GM21528 (cell line): ENCODE measurements around the gene CSK.
A peak's percentile ranks its signal among the peaks of the same experiment; 100 is the strongest.

Source experiments
- ATAC-seq: cut with Tn5 transposase; IDR thresholded peaks from one replicate; pipeline ENCODE4 v1.9.1; 2021; ENCODE audit warnings: mild to moderate bottlenecking, moderate library complexity; ENCODE audit not compliant: unreplicated experiment, low FRiP score

The CSK gene

DNA sequence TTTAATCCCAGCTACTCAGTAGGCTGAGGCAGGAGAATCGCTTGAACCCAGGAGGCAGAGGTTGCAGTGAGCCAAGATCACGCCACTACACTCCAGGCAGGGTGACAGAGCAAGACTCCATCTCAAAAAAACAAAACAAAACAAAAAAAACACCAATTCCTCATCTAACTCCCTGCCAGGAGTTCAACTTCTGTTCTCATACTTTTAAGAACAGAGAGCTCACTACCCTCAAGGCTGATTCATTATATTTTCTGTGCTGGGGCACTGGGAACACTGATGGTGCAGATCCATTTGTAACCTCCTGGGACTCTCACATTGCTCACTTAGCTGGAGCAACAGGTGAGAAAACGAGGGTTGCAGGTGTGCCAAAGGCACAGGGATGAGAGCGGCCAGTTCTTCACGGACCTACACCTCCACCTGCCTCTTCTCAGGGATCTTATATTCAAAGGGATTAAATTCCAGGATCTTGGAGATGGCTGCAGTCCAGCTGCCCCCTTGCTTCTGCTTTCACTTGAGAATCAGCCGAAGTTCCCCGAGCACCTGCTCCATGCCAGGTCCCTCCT lies 12.3 kb upstream of the CSK start:
- no peak for ATAC-seq

DNA sequence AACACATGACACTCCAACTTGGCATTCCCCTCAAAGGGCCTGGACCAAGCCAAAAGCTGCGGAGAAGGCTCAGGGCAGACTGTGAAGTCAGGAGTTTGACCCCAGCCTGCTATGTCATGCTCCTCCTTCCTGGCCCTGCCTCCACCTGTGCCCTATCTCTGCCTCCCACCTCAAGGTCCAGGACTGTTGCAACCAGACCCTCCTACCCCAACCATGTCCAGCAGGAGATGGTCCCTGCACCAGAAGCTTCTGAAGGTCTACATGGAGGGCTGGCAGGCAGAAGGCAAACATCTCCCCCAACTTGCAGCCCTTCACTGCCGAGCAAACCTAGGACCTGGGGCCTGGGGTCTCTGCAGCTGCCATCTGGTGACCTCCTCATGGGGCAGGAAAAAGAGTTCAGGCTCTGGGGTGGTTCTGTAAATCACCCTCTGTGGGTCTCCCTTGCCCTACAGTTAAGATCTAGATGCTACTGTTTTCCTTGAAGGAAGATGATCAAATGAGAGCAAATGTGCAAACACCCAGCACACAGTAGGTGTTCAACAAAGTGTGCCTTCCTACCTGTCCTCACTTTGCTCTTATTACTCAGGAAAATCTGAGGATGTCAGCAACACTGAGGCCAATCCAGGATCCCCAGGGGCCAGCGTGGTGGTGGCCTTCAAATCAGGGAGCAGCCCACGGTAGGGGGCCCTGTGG lies 11.5 kb upstream of the CSK start:
- no peak for ATAC-seq

DNA sequence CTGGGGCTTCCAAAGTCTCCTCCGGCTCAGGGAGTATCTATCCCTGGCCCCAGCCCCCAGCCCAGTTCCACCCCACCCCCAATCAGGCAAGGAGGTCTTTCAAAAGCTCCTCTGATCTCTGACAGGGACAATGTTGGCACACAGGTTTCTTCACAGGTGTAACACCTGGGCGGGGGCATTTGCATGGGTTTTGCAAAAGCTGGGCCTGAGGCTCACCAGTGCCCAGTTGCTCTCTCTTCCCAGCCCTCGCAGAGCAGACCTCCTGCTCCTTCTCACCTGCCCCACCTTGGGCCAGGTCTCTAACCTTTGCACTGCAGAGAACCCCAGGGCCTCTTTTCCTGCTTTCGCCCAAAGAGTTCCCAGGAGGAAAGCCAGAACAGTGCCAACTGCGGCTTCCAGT lies 8.6 kb upstream of the CSK start:
- ATAC-seq, result no peak

DNA sequence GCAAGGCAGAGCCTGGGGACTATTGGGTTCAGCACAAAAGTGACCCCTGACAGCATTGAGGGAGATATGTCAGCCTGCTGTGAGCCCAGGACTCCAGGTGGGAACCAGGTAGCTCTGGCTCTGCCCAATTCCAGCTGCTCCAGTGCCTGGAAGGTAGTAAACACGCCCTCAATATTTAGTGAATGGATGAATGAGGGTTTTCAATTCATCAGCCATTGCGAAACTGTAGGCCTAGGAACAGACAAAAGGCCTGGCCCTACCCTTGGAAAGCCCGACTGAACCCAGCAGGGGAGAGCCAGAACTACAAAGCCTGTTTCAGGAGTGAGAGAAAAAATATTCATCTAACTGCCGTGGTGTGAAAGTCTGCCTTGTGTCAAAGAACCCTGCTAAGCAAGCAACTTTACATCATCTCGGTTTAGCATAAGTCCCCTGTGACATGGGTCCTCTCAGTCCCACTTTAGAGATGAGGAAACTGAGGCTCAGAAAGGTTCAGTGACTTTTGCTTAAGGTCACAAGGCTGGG lies 8.1 kb upstream of the CSK start:
- no peak for ATAC-seq

DNA sequence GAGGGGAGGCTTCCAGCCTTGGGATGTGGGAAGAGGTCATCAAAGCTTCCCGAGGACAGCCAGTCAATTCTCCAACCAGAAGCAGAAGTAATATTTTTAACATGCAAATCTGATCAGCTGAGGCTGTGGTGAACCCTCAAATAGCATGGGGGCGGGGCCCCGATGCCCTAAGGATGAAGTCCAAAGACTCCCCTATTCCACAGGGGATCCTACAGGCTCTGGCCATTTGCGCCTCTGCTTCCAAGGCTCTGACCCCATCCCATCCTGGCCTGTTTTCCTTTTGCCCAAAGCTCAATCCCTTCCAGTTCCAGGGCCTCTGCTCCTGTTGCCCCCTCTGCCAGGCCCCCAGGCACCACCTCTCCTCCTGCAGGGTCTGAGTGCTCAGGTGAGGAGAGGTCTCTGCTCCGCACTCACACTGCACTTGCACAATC lies 6.7 kb upstream of the CSK start:
- ATAC-seq, result no peak

DNA sequence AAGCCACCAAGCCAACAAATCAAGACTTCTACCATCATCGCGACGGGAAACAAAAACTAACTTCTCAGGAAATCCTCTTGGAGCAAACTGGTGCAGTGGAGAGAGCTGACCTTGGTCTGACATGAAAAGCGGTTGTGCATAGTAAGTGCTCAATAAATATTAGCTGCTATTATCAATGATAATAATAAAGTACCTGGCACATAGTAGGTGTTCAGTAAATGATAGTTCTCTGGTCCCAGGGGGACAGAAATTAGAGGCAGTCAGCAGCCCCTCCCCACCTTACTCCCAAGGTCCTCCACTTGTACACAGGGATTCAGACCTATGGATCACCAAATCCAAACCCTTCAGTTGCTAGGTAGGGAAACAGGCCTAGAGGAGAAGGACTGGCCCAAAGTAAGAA lies 6.0 kb upstream of the CSK start:
- ATAC-seq, result no peak

DNA sequence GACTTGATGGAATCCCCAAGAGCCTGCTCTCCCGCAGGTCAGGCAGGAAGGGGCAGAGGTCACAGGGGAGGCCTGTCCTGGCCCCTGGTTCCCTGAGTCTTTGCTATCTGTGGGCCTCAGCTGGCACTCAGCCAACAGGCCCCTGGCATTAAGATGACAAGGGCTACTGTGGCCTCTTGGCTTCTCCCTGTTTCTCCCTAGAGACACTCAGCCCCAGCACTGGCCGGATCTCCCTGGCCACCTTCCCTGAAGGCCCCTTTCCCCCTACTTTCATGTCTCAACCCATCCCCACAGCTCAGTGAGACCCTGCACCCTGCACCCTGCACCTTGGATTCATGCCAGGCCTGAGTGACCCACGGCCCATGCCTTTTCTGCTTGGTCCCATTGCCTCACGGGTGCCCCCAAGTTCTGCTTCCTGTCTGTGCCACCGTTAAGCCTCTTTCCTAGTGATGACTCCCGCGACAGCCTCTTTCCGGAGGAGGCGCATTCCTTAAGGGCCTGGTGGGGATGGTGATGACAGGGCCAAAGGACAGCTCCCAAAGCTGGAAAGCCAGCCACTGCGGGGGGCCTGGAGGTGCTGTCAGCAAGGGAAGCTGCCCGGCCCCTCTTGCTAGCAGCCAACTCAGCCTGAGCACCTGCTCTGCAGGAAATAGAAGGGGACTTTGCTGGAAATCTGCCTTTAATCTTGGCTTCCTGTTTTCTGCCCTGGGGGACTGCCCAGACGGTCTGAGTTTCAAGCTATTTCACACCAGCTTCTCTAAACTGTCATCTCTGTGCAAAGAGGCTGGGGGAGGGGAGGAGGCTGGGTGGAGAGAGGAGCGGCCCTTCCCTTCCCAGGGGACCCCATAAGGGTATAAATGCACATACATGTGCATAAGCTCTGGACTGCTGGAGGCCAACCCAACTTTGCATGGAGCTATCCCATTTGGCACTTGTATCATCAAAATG lies 4.8 kb upstream of the CSK start:
- no peak for ATAC-seq

DNA sequence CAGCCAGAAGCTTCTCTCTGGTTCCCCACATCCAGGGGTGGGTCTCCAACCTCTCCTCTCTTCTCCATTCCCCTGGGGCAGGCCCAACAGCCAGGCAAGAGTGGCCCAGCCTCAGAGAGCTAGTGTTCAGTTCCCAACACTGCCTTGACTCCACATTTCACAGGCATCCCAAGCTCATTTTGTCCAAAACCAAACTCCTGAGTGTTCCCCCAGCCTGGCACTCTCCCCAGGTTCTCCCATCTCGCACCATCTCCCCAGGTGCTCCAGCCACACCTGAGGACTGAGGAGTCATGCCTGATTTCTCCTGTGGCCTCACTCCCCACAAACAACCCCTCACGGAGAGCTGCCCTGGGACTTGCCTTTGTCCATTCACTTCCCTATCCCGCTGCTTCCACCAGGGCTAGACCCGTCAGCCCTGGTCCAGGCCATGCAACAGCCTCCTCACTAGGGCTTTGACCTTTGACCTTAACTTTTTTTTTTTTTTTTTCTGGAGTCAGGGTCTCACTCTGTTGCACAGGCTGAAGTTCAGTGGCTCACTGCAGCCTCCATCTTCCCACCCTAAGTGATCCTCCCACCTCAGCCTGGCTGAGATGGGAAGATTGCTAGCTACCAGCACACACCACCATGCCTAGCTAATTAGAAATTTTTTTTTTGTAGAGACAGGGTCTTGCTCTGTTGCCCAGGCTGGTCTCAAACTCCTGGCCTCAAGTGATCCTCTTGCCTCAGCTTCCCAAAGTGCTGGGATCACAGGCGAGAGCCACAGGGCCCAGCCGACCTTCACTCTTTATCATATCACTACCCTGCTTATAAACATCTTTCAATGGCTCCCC lies 3.9 kb upstream of the CSK start:
- no peak for ATAC-seq

DNA sequence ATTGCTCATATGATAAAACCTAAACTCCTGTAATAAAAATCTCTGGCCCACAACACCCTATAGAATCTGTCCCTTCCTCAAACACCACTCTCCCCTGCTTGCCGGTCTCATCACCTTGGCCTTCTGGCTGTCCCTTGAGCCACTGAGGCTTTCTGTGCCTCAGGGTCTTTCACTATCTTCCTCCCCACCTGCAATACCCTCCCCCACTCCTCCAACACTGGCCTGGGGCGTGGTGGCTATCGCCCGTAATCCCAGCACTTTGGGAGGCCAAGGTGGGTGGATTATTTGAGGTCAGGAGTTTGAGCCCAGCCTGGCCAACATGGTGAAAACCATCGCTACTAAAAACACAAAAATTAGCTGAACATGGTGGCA lies 3.3 kb upstream of the CSK start:
- no peak for ATAC-seq

DNA sequence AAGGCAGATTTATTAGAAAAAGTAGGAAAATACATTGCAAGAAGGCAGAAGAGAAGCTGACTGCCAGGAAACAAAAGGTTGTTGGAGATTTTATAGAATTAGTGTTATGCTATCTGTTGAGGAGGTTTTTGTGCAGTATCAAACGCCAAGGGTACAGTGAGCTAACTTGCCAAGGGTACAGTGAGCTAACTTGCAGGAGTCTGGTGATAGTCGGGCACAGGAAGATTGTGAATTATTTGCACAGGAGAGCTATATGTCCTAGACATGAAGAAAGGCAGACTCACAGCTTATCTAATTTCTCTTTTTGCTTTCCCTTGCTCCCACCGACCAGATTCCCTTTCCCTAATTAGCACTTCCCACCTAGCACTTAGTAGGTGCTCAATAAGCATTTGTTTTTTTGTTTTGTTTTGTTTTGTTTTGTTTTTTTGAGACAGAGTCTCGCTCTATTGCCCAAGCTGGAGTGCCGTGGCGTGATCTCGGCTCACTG lies 2.7 kb upstream of the CSK start:
- ATAC-seq, result no peak

DNA sequence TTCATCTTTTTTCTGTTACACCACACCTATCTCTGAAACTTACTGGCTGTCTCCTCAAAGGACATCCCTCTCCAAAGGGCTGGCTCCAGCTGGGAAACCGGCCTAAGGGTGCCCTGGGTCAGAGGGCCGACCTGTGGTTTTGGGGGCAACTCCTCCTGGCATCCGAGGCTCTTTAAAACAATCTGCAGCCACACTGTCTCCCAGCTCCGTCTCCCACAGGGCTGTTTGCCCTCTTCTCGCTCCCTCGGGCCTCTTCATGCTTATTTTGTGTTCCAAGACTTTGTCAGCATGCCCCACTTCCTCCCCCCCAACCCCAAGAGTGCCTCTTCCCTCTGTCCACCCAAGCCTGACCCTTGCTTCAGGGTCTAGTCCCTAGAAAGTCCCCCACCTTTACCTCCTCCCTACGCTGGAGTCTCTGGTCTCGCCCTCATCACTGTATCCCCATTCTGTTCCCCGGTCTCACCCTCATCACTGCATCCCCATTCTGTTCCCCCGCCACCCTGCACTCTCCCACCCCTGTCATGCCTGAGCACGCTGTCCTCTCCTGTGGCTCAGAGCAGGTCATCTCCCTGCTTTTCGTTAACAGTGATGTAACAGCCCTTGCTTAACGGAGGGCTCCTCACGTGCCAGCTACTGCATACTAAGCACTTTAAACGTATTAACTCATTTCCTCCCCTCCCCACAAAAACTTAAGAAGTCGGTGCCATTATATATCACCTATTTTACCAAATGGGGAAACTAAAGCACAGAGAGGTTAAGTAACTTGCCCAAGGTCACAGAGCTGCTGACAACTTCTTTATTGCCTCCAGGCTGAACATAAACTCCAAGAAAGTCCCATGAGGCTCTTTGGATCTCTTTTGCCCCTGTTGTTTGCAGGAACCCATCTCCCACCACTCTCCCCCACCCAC lies 1.1 kb upstream of the CSK start:
- ATAC-seq, result no peak

DNA sequence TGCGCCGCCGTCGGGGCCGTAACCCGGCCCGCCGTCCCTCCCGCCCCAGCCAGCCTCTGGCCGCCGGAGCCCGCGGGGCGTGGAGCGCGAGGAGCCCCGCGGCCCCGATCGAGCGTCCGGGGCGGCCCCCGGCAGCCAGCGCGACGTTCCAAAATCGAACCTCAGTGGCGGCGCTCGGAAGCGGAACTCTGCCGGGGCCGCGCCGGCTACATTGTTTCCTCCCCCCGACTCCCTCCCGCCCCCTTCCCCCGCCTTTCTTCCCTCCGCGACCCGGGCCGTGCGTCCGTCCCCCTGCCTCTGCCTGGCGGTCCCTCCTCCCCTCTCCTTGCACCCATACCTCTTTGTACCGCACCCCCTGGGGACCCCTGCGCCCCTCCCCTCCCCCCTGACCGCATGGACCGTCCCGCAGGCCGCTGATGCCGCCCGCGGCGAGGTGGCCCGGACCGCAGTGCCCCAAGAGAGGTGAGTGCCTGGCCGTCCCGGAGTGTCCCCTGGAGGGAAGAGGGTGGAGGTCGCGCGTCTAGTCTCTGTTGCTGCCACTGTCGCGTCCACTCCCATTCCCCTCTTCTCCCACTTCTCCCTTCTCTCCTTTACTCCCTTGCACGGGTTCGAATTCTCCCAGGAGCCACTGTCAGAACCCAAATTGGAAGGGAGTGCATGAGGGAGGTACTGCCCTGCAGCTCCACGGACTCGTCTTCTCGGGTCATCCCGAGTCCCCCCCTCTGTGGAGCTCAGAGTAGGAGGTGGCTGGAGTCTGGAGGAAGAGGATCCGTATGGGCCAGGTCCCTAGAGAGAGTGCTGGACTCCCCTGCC lies 585 bp downstream of the CSK start:
- ATAC-seq, result peak; percentile 14

DNA sequence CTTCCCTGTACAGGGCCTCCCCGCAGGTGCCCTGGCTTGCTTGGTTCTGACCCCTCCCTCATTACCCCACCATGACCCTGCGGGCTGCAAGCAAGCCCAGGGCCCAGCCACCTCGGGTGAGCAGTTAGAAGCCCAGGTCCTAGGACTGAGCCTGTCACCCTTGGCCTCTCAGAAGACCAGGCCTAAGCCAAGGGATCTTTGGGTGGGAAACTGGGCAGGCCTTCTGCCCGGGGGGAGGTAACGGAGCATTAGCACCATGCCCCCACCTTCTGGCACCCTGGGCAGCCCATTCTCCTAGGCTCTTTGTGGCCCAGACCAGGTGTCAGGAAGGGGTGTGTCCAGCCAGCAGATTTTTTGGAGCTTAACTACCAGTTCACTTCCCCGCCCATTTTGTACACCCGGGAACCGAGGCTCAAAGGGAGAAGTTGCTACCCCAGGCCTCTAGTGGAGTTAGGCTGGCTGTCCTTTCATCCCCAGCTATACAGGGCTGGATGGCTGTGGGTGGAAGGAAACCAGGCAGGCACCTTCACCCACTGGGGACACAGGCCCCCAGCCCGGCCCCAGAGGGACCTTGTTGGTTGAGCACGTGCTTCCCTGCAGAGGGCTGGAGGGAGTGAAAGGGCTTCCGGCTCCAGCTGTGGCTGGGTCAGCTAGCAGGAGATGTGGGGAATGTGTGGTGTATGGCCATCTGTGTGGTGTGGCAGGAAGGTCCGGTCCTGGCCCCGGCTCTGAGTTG lies 1.4 kb downstream of the CSK start:
- no peak for ATAC-seq

DNA sequence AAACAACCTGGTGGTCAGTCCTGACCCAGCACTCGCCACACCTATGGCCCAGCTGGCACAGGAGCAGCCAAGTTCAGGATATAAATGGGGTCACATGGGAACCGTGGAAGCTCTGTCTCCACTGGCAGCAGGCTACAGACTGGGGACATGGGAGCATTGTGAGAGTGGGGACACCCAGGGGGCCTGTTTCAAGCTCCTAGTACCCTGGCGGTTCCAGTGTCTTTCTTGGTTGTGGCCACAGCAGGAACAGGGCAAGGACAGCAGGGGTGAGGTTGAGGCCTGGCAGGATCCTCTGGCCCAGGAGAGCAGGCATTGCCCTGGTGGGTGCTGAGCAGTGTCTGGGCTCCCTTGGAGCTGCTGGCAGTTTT lies 1.9 kb downstream of the CSK start:
- no peak for ATAC-seq

DNA sequence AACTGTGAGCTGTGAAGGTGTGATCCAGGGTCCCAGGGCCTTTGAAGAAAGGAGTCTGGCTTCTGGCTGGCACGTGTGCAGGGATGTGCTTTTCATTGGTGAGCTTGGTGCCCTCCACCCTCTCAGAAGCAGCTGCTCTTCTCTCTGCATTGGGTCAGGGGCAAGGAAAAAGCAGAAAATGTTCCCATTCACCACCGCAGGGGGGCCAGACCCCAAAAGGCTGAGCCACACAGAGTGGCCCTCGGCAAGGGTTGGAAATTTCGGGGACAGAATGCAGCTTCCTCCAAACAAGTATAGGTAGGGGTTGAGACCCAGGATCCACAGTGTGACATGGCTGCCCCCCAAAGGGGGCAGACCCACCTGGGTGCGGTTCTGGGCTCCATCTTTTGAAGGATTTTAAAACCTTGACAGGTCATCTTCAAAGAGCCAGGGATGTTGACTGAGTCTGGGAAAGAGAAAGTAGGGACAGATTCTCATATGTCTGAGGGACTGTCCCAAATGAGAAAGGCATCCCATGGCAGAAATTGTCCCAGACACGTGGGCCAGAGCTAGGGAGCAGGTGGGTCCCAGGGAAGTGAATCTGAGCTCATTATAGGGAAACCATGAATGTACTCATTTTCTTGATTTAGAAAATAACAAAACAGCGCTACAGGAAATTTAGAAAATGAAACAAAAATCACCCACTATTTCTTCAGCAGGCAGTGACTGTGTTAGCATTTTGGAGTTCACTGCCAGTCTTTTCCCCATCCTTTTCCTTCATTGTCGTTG lies 2.7 kb downstream of the CSK start:
- no peak for ATAC-seq

DNA sequence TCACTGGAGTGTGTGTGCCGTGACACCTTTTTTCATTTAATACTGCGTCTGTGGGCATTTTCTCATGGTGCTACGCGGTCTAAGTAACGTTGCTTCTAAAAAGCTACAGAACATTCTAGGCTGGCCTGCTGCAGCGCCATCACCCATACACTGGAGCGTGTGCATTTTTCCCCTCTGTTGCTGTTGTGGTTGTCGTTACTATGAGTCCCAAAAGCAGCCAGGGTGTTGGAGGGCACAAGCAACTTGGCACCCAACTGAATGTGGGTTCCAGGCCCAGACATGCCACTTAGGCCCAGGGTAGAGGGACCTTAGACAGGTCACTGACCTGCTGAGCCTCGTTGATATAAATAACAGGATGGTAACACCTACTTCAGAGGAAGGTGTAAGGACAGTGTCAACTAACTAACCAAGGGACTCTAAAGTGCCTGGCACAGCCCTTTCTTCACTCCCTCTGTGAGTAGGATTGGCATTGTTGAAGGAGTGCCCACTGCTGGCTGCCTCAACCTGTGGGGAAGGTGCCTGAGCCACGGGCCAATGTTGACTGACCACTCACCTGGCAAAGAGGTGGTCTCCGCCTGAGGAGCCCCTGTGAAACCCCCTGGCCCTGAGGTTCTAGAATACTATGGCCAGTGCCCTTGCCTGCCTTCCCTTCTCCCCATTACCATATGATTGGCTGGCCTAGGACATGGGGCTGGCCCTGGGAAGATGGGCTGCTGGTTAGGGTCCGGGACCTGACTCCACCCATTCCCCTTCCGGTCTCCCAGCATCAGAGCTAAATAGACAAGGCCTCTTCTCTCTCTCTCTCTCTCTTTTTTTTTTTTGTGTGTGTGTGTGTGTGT lies 3.5 kb downstream of the CSK start:
- ATAC-seq, result no peak
